Neutrophil (primary cell): ENCODE results near the gene ZNF177.

Experiments used
- H3K27ac ChIP-seq: fragments of 200-600 bp; sonication (generic); 2 replicates; pipeline ENCODE4 v1.5.1; 2016; ENCODE audit warnings: mild to moderate bottlenecking, moderate library complexity
- H3K27me3 ChIP-seq: fragments of 200-600 bp; sonication (generic); 2 replicates; pipeline ENCODE4 v1.6.0; 2016; ENCODE audit warnings: mild to moderate bottlenecking
- H3K36me3 ChIP-seq: fragments of 200-600 bp; sonication (generic); 2 replicates; pipeline ENCODE4 v1.5.1; 2017
- H3K4me1 ChIP-seq, 2 experiments: fragments of 200-600 bp in 1 of 2; sonication (generic) in 1 of 2; 1 replicate in 1 of 2; 2 replicates in 1 of 2; pipeline versions ENCODE4 v1.5.1 to v1.6.1; 2013 to 2016; ENCODE audit warnings: low read depth in 1 of 2, low read length in 1 of 2, mild to moderate bottlenecking in 1 of 2, moderate library complexity in 1 of 2; ENCODE audit not compliant: control insufficient read depth in 1 of 2, insufficient read depth in 1 of 2
- H3K4me3 ChIP-seq, 2 experiments: fragments of 200-600 bp in 1 of 2; sonication (generic) in 1 of 2; 1 replicate in 1 of 2; 2 replicates in 1 of 2; pipeline ENCODE4 v1.5.1; 2013 to 2016; ENCODE audit warnings: low read depth in 1 of 2, low read length in 1 of 2, mild to moderate bottlenecking in 1 of 2, moderate library complexity in 1 of 2
- H3K9me3 ChIP-seq: fragments of 200-600 bp; sonication (generic); 2 replicates; pipeline ENCODE4 v1.5.1; 2016
- TF ChIP-seq, protein P1 (sequence below): fragments of 200-600 bp; sonication (generic); IDR thresholded peaks from 2 replicates; pipeline ENCODE4 v1.5.1; 2016; ENCODE audit warnings: antibody characterized with exemption

ZNF177 gene

DNA sequence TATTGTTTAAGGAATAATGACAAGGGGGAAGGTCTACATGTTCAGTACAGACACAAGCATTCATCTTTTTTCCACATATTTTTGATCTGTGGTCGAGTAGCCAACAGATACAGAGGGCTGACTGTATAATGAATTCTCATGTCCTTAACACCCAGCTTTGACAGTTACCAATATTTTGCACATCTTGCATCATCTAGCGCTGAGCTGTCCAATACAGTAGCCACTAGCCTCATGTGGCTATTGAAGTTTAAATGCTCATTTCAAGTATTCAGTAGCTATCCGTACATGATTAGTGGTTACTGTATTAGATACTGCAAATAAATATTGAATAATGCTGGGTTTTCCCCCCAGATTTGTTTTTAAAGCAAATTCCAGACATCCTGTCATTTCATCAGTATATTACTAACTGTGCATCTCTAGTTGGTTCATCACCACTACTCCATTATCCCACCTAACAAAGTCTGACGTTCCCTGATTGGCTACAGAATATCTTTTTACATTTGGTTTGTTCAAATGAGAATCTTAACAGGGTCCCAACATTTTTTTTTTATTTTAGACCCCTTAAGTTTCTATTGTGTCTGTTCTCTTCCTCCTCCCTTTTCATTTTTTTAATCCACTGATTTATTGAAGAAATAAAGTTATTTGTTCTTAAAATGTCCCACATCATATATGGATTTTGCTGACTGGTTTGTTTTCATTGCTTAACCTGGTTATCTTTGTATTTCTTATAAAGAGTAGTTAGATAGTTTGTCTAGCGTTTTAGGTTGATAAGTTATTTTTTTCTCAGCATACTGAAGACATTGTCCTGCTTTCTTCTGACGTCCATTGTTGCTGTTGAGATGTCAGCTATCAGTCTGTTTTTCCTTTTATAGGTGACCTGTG is 8.2 kb downstream of the ZNF177 start:
- TF ChIP-seq, protein P1, sequence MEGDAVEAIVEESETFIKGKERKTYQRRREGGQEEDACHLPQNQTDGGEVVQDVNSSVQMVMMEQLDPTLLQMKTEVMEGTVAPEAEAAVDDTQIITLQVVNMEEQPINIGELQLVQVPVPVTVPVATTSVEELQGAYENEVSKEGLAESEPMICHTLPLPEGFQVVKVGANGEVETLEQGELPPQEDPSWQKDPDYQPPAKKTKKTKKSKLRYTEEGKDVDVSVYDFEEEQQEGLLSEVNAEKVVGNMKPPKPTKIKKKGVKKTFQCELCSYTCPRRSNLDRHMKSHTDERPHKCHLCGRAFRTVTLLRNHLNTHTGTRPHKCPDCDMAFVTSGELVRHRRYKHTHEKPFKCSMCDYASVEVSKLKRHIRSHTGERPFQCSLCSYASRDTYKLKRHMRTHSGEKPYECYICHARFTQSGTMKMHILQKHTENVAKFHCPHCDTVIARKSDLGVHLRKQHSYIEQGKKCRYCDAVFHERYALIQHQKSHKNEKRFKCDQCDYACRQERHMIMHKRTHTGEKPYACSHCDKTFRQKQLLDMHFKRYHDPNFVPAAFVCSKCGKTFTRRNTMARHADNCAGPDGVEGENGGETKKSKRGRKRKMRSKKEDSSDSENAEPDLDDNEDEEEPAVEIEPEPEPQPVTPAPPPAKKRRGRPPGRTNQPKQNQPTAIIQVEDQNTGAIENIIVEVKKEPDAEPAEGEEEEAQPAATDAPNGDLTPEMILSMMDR = no peak
- H3K27me3 ChIP-seq = no peaks in the 10 kb centered on the region
- H3K4me3 ChIP-seq = no peak overlapping the region
- no peaks in the 10 kb centered on the region for H3K4me1 ChIP-seq
- H3K9me3 ChIP-seq = peaks cover 7% of the 10 kb centered on the region
- H3K36me3 ChIP-seq = no peaks in the 10 kb centered on the region
- H3K27ac ChIP-seq = no peak overlapping the region

DNA sequence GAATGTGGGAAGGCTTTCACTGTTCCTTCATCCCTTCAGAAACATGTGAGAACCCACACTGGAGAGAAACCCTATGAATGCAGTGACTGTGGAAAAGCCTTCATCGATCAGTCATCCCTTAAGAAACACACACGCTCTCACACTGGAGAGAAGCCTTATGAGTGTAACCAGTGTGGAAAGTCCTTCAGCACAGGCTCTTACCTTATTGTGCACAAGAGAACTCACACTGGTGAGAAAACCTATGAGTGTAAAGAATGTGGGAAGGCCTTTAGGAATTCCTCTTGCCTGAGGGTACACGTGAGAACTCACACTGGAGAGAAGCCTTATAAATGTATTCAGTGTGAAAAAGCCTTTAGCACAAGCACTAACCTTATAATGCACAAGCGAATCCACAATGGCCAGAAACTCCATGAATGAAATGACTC is 18.6 kb downstream of the ZNF177 start:
- Histone ChIP-seq H3K27me3 (no peaks in the 10 kb centered on the region), H3K9me3 (peaks cover 46% of the 10 kb centered on the region), H3K36me3 (no peaks in the 10 kb centered on the region), H3K4me1 (no peaks in the 10 kb centered on the region), H3K27ac (no peak overlapping the region), H3K4me3 (no peak overlapping the region)
- TF ChIP-seq, protein P1 = no peak

DNA sequence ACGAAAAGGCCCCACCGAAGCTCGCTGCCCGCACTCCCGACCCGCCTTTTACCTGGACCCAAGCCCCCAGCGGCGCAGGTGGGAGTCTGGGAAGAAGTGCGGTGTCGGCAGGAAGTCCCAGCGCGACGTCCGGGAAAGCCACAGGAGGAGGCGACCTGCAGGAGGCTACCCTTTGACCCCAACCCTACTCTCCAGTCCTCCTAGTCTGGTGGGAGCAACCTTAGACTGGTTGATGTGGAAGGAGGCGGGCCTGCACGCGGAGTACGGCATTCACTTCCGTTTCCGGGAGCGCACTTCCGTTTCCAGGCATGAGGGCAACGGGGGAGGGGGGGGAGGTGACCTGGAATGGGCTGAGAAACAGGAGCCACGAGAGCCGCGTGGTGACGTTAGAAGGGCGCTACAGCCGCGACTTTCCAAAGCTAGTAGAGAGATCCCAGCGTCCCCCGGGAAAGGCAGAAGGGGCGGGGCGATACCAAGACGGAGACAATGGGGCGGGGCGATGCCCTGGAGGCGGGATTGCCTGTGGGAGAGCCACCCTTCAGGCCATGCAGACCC is 44.1 kb downstream of the ZNF177 start:
- TF ChIP-seq, protein P1 = no peak
- Histone ChIP-seq H3K36me3 (no peaks in the 10 kb centered on the region), H3K4me3 (peak overlapping the region; percentile 52 to 63), H3K9me3 (peaks cover 40% of the 10 kb centered on the region), H3K4me1 (peaks cover 6 to 10% of the 10 kb centered on the region in 2 experiments), H3K27ac (no peak overlapping the region), H3K27me3 (peaks cover 24% of the 10 kb centered on the region)

DNA sequence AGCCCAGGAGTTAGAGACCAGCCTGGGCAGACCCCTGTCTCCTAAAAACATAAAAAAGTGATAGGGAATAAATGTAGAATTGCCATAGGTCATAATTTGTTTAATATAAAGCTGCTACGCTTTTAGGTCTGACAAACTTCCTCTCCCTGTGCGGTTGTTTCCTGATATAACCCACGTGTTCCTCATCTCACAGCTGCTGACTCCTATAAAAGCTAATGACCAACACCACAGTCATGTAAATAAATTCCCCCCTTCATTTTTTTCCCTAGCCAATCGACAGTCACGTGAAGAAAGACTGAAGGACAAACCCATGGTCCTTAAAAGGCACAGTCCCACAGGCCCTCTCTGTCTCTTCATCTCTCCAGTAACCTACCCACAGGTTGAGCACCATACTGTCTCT is 45.0 kb downstream of the ZNF177 start:
- TF ChIP-seq, protein P1 = no peak
- no peak overlapping the region for H3K4me3 ChIP-seq
- H3K36me3 ChIP-seq = no peaks in the 10 kb centered on the region
- peaks cover 49% of the 10 kb centered on the region for H3K9me3 ChIP-seq
- no peak overlapping the region for H3K27ac ChIP-seq
- H3K4me1 ChIP-seq = peaks cover 6 to 10% of the 10 kb centered on the region in 2 experiments
- peaks cover 24% of the 10 kb centered on the region for H3K27me3 ChIP-seq

DNA sequence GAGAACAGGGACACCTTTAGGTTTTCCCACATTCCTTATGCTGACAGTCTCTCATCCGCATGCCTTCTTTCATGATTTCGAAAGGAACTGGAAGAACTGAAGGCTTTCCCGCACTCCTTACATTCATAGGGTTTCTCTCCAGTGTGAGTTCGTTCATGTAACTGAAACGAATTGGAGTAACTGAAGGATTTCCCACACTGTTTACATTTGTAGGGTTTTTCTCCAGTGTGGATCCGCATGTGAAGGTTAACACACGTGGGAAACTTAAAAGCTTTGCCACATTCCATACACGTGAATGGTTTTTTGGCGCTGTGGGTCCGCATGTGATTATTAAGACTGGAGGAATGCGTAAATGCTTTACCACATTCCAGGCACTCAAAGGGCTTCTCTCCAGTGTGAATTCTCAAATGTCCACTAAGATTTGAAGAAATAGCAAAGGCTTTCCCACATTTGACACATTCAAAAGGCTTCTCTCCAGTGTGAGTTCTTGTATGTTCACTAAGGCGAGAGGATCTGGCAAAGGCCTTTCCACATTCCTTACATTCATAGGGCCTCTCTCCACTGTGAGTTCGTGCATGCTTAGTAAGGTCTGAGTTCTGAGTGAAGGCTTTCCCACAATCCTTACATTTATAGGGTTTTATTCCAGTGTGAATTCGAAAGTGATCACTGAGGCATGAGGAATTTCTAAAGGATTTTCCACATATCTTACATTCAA is 50.6 kb downstream of the ZNF177 start:
- peaks cover 77% of the 10 kb centered on the region for H3K9me3 ChIP-seq
- H3K36me3 ChIP-seq = peaks cover 47% of the 10 kb centered on the region

More for the DNA sequence above, 50.6 kb downstream of the ZNF177 start:
- Histone ChIP-seq H3K4me3 (no peak overlapping the region), H3K27ac (no peak overlapping the region), H3K27me3 (no peaks in the 10 kb centered on the region), H3K4me1 (no peaks in the 10 kb centered on the region)
- TF ChIP-seq, protein P1 = no peak
